NCI-H1694 (cell line): ENCODE data around the gene LAMA5.

Source experiments
- DNase-seq: peaks from one replicate; lab custom pipeline; 2025; lab: John Stamatoyannopoulos, UW

The LAMA5 gene

DNA sequence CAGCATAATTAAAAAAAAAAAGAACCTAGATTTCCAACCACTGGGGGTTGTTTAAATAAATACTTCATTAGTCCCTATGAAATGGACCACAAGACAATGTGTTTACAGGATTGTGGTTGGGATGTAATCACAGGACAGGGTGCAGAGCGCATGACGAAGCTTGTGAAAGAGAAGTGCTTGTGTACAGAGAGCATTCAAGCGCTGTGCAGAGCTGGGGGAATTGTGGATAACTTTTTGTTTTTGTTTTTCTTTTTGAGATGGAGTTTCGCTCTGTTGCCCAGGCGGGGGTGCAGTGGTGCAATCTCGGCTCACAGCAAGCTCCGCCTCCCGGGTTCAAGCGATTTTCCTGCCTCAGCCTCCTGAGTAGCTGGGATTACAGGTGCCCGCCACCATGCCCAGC lies 22.3 kb downstream of the LAMA5 start:
- no peak for DNase-seq

GRCh38 chr20:62344092-62344491 lies 23.0 kb downstream of the LAMA5 start:
- DNase-seq: no peak

- DNase-seq: no peak
These were observed 24.2 kb downstream of the LAMA5 start for GRCh38 chr20:62342910-62343309.

DNA sequence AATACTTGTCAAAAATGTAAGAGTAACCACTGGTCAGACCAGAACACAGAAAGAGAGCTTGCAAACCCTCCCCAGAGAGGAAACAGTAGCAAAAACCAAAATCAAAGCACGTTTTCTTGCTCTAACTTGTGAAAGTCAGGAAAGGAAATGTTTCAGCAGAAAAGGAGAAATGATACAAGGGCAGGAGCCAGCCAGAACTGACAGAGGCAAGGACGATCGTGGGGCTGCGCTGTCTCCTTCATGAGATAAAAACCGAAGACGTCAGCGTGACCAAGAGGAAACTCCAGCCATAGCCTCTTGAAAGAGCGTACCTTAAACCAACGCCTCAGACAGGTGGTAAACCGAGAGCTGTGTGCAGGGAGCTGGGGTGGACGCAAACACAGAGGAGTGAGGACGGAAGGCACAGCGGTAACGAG lies 27.5 kb downstream of the LAMA5 start:
- DNase-seq: no peak

DNA sequence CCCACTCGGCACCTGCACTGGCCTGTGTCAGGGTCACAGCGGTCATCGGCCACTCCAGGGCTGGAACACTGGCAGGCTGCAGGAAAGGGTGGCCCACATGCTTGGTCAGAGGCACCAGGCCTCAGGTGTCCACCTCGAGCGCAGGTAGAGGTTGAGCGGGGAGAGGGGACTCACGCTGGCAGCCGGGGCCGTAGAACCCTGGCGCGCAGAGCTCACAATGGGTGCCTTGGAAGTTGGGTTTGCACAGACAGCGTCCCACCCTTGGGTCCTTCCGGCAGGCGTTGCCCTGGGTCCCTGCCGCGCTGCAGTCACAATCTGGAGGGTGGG lies 28.9 kb downstream of the LAMA5 start:
- DNase-seq: no peak

DNA sequence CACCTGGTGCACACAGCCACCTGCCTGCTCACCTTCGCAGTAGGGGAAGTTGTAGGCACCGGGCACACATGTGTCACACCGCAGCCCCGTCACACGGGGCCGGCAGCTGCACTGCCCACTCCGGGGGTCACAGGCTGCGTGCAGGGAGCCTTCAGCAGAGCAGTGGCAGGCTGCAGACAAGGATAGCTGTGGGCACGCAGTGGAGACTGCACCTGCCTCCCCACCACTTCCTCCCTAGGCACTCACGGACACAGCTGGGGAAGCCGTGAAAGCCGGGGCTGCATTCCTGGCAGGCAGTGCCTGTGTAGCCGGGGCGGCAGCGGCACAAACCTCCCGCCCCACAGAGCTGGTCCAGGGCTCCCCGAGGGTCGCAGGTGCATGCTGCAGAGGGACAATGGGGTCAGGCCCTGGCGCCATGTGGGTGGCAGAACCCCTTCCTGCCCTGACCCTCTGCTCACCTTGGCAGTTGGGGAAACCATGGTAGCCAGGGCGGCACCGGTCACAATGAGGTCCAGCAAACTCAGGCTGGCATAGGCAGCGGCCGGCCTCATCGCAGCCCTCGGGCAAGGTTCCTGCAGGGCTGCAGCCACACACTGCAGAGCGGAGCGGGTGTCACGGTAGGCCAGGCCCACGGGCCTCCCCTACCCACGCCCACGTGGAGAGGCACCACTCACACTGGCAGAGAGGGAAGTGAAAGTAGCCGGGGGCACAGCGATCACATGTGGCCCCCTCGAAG lies 29.4 kb downstream of the LAMA5 start:
- DNase-seq: no peak

DNA sequence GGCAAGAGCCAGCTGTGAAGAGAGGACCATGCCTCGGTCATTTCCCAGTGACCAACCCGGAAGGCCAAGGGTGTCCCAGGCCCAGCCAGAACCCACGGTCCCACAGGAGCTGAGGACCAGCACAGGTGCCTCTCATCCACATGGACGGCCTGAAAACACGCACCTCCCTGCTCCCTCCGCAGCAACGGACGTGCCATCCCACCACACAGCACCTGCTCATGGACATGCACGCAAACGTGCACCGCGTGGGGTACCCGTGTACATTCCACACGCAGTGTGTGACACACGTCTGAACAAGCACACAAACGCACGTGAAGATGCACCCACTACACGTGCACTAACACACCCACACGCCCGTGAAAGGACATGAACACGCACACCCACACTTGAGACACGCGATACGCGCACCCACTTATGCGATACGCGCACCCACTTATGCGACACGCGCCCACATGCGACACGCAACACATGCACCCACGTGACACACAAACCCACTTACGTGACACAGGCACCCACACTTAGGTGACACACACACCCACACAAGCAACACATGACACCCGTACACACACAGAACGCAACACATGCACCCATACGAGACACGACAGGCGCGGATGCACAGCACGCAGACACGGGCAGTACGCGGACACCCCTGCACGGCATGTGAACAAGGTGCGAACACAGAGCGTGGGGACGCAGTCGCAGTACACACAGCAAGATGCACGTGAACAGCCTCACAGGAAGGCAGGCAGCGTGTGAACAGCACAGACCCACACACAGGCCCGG lies 30.1 kb downstream of the LAMA5 start:
- DNase-seq: no peak

GRCh38 chr20:62336329-62336728 lies 30.8 kb downstream of the LAMA5 start:
- no peak for DNase-seq

GRCh38 chr20:62335532-62335931 lies 31.6 kb downstream of the LAMA5 start:
- DNase-seq: no peak

DNA sequence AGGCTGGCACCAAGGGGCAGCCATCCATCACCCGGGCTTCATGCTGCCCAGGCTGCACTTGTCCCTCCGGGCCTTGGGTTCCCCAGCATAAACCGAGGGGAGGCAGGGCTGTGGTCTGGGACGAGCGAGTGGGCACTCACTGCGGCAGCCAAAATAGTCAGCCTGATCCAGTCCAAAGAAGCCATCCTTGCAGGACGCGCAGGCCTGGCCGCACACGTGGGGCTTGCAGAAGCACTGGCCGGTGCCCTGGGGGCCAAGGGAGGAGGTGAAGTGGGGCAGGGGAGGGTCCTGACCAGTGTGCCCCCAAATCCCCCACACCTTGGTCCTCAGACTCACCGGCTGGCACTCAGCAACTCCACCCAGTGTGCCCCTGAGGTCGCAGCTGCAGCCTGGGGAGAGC lies 32.2 kb downstream of the LAMA5 start:
- DNase-seq: no peak

- no peak for DNase-seq
These were observed 33.1 kb downstream of the LAMA5 start for GRCh38 chr20:62333820-62334595.

GRCh38 chr20:62332989-62333819 lies 33.9 kb downstream of the LAMA5 start:
- DNase-seq: no peak

- DNase-seq: no peak
These were observed 34.7 kb downstream of the LAMA5 start for GRCh38 chr20:62332421-62332820.

GRCh38 chr20:62331347-62331746 lies 35.8 kb downstream of the LAMA5 start:
- no peak for DNase-seq

DNA sequence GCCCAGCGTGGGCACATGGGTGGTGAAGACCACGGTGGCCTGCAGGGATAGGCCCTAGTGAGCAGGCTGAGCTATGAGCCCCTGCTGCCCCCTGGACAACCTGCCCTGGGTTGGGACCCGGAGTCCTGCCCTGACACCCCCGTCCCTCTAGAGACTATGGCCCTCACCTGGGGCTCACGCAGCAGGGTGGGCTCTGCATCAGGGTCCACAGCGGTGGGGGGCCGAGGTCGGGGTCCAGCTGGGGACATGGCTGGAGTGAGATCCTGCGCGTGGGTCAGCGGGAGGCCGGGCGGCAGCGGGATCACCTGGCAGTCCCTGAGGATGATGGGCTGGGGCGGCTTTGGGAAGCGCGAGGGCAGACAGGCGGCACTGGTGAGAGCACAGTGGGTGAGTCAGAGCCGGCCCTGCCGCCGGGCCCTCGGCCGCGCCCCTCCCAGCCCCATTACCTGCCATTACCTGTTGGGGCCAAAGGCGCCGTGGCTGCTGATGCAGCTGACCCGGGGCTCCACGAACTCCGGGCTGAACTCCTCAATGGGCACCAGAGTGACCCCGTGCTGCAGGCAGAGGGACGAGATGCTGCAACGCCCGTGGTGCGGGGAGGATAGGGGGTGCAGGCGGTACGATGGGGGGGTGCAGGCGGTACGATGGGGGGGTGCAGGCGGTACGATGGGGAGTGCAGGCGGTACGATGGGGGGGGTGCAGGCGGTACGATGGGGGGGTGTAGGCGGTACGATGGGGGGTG lies 36.4 kb downstream of the LAMA5 start:
- DNase-seq: no peak

DNA sequence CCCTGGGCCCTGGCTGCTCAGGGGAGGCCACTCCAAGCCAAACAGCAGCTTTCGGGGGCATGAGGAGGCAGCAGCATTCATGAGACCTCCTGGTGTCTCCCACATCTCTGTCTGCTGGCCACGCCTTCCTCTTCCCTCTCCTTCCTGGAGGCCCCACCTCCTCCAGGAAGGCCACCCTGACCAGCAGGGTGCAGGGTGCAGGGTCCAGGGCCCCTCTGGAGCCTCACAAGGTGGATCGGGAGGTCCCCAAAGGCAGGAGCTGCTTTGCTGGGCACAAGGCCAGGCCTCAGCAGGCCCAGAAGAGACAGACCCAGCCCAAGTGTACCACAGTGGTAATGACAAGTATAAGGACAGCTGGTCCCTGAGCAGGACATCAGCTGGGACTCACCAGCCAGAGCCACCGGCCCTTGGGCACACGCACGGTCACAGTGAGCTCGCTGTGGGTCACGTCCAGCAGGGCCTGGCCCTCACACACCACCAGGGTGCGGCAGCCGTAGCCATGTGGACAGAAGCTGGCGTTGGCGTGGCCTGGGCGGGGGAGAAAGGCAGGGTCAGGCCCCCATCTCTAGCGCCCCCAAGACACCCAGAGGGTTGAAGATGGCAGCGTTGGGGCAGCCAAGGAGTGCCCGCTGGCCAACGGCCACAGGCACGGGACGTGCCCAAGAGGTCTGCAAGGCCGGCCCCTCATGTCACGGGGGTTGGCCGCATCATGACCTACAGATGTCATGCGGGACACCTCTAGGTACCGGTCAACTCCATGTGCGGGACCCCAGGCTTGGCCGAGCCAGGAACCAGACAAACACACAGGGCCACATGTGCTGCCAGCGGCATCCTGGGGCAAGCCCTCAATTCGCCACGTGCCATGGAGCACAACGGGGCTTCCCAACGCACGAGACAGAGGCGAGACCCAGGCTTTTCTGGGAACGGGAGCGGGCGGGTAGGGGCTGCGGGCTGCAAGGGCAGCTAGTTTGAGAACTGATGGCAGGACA lies 37.4 kb downstream of the LAMA5 start:
- no peak for DNase-seq

DNA sequence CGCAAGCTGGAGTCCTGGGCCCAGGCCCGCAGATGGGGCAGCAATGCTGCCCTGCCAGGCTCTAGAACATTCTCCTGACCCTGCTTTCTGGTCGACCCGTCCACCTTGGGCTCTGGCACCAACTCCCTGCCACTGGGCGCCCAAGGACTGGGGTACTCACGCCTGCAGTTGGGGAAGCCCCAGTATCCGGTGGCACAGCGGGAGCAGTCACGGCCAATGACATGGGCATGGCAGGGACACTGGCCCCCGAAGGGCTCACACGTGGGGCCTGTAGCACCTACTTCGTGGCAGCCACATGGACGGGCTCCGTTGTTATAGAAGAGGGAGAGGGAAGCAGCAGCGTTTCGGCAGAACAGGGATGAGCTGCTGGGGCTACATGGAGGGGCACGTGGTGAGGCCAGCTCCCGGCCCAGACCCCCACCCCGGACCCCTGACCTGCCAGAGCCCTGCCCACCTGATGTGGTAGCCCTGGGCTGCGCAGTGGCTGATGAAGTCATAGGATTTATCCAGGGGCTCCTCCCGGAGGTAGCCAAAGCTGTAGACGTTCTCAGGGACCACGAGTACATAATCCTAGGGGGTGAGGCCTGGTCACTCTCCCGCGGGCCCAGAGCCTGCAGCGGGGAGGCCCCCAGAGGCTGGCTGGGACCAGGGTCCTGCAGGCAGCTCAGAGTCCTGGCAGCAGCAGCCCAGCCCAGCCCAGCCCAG lies 38.3 kb downstream of the LAMA5 start:
- no peak for DNase-seq

DNA sequence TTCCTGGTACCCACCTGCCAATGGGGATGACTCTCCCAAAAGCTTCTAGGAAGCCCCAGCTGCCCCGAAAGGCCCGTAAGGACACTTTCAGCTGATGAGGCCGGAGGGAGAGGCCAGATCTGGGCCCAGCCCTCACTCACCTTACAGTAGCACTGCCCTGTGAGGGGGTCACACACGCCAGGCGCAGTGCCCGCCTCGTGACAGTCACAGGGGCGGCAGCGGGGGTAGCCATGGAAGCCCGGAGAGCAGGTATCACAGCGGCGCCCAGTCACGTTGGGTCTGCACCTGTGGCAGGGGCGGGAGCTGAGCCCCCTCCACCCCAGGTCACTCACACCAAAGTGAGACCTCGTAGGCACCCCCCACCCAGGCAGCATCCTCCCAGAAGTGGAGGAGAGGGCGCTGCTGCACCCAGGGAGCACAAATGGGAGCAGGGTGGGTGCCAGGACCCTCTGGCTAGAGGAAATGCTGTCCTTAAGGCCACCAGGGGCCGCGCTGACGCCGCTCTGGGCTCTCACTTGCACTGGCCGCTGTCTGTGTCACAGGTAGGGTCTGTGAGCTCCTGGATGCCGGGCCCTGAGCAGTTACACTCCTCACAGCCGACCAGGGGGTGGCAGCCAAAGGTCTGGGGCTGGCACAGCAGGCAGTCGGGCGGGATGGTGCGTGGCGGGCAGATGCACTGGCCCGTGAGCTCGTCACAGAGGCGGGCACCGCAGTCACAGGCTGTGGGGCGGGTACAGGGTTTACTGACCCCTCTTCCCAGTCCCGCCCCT lies 39.2 kb downstream of the LAMA5 start:
- DNase-seq: no peak
